Loucy (cell line): ENCODE data around the gene MPI.
"Not testable (repeated sequence)": the region's sequence is repeated elsewhere in the genome, so short reads cannot be mapped to it uniquely, and the experiment has no call there.

ENCODE experiments used
- H2AFZ ChIP-seq: fragments of 200-600 bp; sonication (generic); 2 replicates; pipeline ENCODE4 v1.6.0; 2016; ENCODE audit warnings: antibody characterized with exemption, mild to moderate bottlenecking, low read length, moderate library complexity
- H3F3A ChIP-seq: fragments of 200-600 bp; 2 replicates; pipeline ENCODE4 v1.6.0; 2016; ENCODE audit warnings: antibody characterized with exemption, low read depth, mild to moderate bottlenecking
- H3K27me3 ChIP-seq: fragments of 200-600 bp; sonication (generic); 2 replicates; pipeline ENCODE4 v1.6.1; 2014; ENCODE audit warnings: low read length, mild to moderate bottlenecking; ENCODE audit not compliant: insufficient read depth, poor library complexity, severe bottlenecking
- H3K36me3 ChIP-seq: fragments of 200-600 bp; sonication (generic); 2 replicates; pipeline ENCODE4 v1.6.1; 2016; ENCODE audit warnings: low read length; ENCODE audit not compliant: insufficient read depth
- H3K4me1 ChIP-seq: fragments of 200-600 bp; sonication (generic); 2 replicates; pipeline ENCODE4 v1.5.1; 2014; ENCODE audit warnings: low read length, mild to moderate bottlenecking; ENCODE audit not compliant: insufficient read depth, poor library complexity, severe bottlenecking
- H3K4me2 ChIP-seq: fragments of 200-600 bp; sonication (generic); 2 replicates; pipeline ENCODE4 v1.6.0; 2014; ENCODE audit warnings: antibody characterized with exemption, low read length, low read depth, mild to moderate bottlenecking; ENCODE audit not compliant: poor library complexity, severe bottlenecking
- H3K4me3 ChIP-seq: fragments of 200-600 bp; sonication (generic); 2 replicates; pipeline ENCODE4 v1.5.1; 2014; ENCODE audit warnings: low read length, mild to moderate bottlenecking, mixed read lengths; ENCODE audit not compliant: poor library complexity, severe bottlenecking
- H3K79me2 ChIP-seq: fragments of 200-600 bp; sonication (generic); 2 replicates; pipeline ENCODE4 v1.6.1; 2014; ENCODE audit warnings: low read length; ENCODE audit not compliant: insufficient read depth
- H3K9ac ChIP-seq: fragments of 200-600 bp; sonication (generic); 2 replicates; pipeline ENCODE4 v1.6.0; 2014; ENCODE audit warnings: mild to moderate bottlenecking, low read depth, low read length, moderate library complexity; ENCODE audit not compliant: poor library complexity, severe bottlenecking
- H3K9me2 ChIP-seq: fragments of 200-600 bp; sonication (generic); replicated peaks from 2 replicates; pipeline ENCODE4 v1.6.1; 2016; ENCODE audit warnings: low read depth, low read length, mixed read lengths
- H3K9me3 ChIP-seq: fragments of 200-600 bp; sonication (generic); 2 replicates; pipeline ENCODE4 v1.6.1; 2014; ENCODE audit warnings: mild to moderate bottlenecking, antibody characterized with exemption, low read length, low read depth; ENCODE audit not compliant: insufficient read depth
- H4K20me1 ChIP-seq: fragments of 200-600 bp; sonication (generic); 2 replicates; pipeline ENCODE4 v1.6.0; 2014; ENCODE audit warnings: antibody characterized with exemption, low read length, mild to moderate bottlenecking; ENCODE audit not compliant: insufficient read depth, poor library complexity, severe bottlenecking
- CTCF ChIP-seq: fragments of 200-600 bp; sonication (generic); conservative IDR thresholded peaks from 2 replicates; pipeline ENCODE4 v1.5.1; 2014; ENCODE audit warnings: mild to moderate bottlenecking, antibody characterized with exemption, low read length
- EZH2phosphoT487 ChIP-seq: fragments of 200-600 bp; IDR thresholded peaks from 2 replicates; pipeline ENCODE4 v1.6.1; 2018; ENCODE audit warnings: antibody characterized with exemption, mild to moderate bottlenecking, moderate library complexity, borderline replicate concordance

MPI gene

GRCh38 chr15:74892313-74892712 is 2.5 kb downstream of the MPI start:
- TF ChIP-seq EZH2phosphoT487 (no peak), CTCF (no peak)
- no peak overlapping the region for H3K4me2 ChIP-seq
- H3F3A ChIP-seq = no peaks in the 10 kb centered on the region
- no peaks in the 10 kb centered on the region for H4K20me1 ChIP-seq
- H3K36me3 ChIP-seq = no peaks in the 10 kb centered on the region
- H2AFZ ChIP-seq = no peak overlapping the region
- H3K4me3 ChIP-seq = no peak overlapping the region
- no peaks in the 10 kb centered on the region for H3K9me2 ChIP-seq
- no peak overlapping the region for H3K9ac ChIP-seq
- no peaks in the 10 kb centered on the region for H3K27me3 ChIP-seq
- H3K79me2 ChIP-seq = peaks cover 18% of the 10 kb centered on the region
- H3K4me1 ChIP-seq = peaks cover 21% of the 10 kb centered on the region
- H3K9me3 ChIP-seq = no peaks in the 10 kb centered on the region

- Histone ChIP-seq H3K9me3 (no peaks in the 10 kb centered on the region), H3F3A (no peaks in the 10 kb centered on the region), H3K4me3 (no peak overlapping the region), H4K20me1 (no peaks in the 10 kb centered on the region), H3K4me1 (peaks cover 25% of the 10 kb centered on the region), H3K36me3 (no peaks in the 10 kb centered on the region), H3K27me3 (no peaks in the 10 kb centered on the region), H3K79me2 (peaks cover 18% of the 10 kb centered on the region), H3K4me2 (no peak overlapping the region), H2AFZ (no peak overlapping the region), H3K9me2 (no peaks in the 10 kb centered on the region), H3K9ac (no peak overlapping the region)
- TF ChIP-seq EZH2phosphoT487 = no peak
- no peak for TF ChIP-seq CTCF
Observed at GRCh38 chr15:74892931-74893330, 3.1 kb downstream of the MPI start.

- Histone ChIP-seq H3F3A (no peaks in the 10 kb centered on the region), H4K20me1 (no peaks in the 10 kb centered on the region), H3K9me3 (no peaks in the 10 kb centered on the region), H2AFZ (no peak overlapping the region), H3K27me3 (no peaks in the 10 kb centered on the region), H3K9ac (no peak overlapping the region), H3K79me2 (peaks cover 18% of the 10 kb centered on the region), H3K36me3 (no peaks in the 10 kb centered on the region), H3K4me3 (no peak overlapping the region), H3K4me1 (peaks cover 25% of the 10 kb centered on the region), H3K4me2 (no peak overlapping the region), H3K9me2 (no peaks in the 10 kb centered on the region)
- no peak for TF ChIP-seq CTCF
- TF ChIP-seq EZH2phosphoT487 = no peak
Observed at GRCh38 chr15:74893627-74894026, 3.8 kb downstream of the MPI start.

- H3K27me3 ChIP-seq, H3F3A ChIP-seq, H3K9ac ChIP-seq, H2AFZ ChIP-seq, H3K4me2 ChIP-seq, H4K20me1 ChIP-seq, H3K4me3 ChIP-seq, H3K9me2 ChIP-seq, H3K9me3 ChIP-seq, H3K36me3 ChIP-seq: not testable (repeated sequence)
- Histone ChIP-seq H3K4me1 (peaks cover 25% of the 10 kb centered on the region), H3K79me2 (peaks cover 18% of the 10 kb centered on the region)
Observed at GRCh38 chr15:74894383-74894782, 4.5 kb downstream of the MPI start.
